Forelimb muscle (tissue), 1 donor: ENCODE measurements around the gene ARHGAP10. TPM values are rescaled to one million over a fixed set of nuclear protein-coding genes. Genes with fewer than 3 reads are reported as not detected.
A peak's percentile ranks its signal among the peaks of the same experiment; 100 is the strongest.

Experiments used
- DNase-seq: peaks from one replicate; pipeline ENCODE4 v3.0.0-alpha.2; 2013; ENCODE audit warnings: low read depth
- polyA plus RNA-seq: library from polyadenylated mRNA; unstranded; fragments of 120-200 nt; gene quantifications from one replicate; pipeline ENCODE4 v1.2.1, GENCODE V29; 2013; ENCODE audit not compliant: insufficient read length

ARHGAP10 gene
- polyA plus RNA-seq, 1 donor = 34.1 TPM

- DNase-seq = no peak
Observed at GRCh38 chr4:147768113-147768512, 36.2 kb downstream of the ARHGAP10 start.

GRCh38 chr4:147769386-147769785 lies 37.5 kb downstream of the ARHGAP10 start:
- DNase-seq = no peak

GRCh38 chr4:147770831-147771230 lies 38.9 kb downstream of the ARHGAP10 start:
- no peak for DNase-seq

- DNase-seq = no peak
Observed at GRCh38 chr4:147772056-147772455, 40.2 kb downstream of the ARHGAP10 start.

- peak; percentile 68 for DNase-seq
Observed at GRCh38 chr4:147772459-147772969, 40.6 kb downstream of the ARHGAP10 start.

- DNase-seq = no peak
Observed at GRCh38 chr4:147773261-147774184, 41.6 kb downstream of the ARHGAP10 start.

GRCh38 chr4:147776716-147777115 lies 44.8 kb downstream of the ARHGAP10 start:
- no peak for DNase-seq

GRCh38 chr4:147777456-147778091 lies 45.7 kb downstream of the ARHGAP10 start:
- DNase-seq = no peak

GRCh38 chr4:147778942-147779341 lies 47.1 kb downstream of the ARHGAP10 start:
- DNase-seq = no peak

GRCh38 chr4:147779451-147779850 lies 47.6 kb downstream of the ARHGAP10 start:
- no peak for DNase-seq

GRCh38 chr4:147780137-147780777 lies 48.4 kb downstream of the ARHGAP10 start:
- no peak for DNase-seq

- DNase-seq = no peak
Observed at GRCh38 chr4:147782087-147782781, 50.3 kb downstream of the ARHGAP10 start.

GRCh38 chr4:147785129-147785528 lies 53.2 kb downstream of the ARHGAP10 start:
- DNase-seq = no peak

- no peak for DNase-seq
Observed at GRCh38 chr4:147786031-147786430, 54.1 kb downstream of the ARHGAP10 start.

- DNase-seq = no peak
Observed at GRCh38 chr4:147786531-147786930, 54.6 kb downstream of the ARHGAP10 start.

GRCh38 chr4:147787204-147787603 lies 55.3 kb downstream of the ARHGAP10 start:
- DNase-seq = no peak

- DNase-seq = peak; percentile 77
Observed at GRCh38 chr4:147788791-147789190, 56.9 kb downstream of the ARHGAP10 start.

- DNase-seq = no peak
Observed at GRCh38 chr4:147789596-147789995, 57.7 kb downstream of the ARHGAP10 start.

- no peak for DNase-seq
Observed at GRCh38 chr4:147790412-147790811, 58.5 kb downstream of the ARHGAP10 start.

- DNase-seq = no peak
Observed at GRCh38 chr4:147791341-147791740, 59.5 kb downstream of the ARHGAP10 start.

- no peak for DNase-seq
Observed at GRCh38 chr4:147791865-147792264, 60.0 kb downstream of the ARHGAP10 start.
